Stimulated activated CD4-positive, alpha-beta T cell treated with anti-CD3 and anti-CD28 coated beads, Interleukin-15, amount 100 ng/mL, for 1 hour (primary cell): ENCODE measurements around the gene CYP27B1.

Experiments used
- DNase-seq, 2 donors: peaks; one replicate each; pipeline ENCODE4 v3.0.0-alpha.2; 2020; ENCODE audit warnings: low read depth in 1 of 2, low spot score in 1 of 2

Gene CYP27B1

DNA sequence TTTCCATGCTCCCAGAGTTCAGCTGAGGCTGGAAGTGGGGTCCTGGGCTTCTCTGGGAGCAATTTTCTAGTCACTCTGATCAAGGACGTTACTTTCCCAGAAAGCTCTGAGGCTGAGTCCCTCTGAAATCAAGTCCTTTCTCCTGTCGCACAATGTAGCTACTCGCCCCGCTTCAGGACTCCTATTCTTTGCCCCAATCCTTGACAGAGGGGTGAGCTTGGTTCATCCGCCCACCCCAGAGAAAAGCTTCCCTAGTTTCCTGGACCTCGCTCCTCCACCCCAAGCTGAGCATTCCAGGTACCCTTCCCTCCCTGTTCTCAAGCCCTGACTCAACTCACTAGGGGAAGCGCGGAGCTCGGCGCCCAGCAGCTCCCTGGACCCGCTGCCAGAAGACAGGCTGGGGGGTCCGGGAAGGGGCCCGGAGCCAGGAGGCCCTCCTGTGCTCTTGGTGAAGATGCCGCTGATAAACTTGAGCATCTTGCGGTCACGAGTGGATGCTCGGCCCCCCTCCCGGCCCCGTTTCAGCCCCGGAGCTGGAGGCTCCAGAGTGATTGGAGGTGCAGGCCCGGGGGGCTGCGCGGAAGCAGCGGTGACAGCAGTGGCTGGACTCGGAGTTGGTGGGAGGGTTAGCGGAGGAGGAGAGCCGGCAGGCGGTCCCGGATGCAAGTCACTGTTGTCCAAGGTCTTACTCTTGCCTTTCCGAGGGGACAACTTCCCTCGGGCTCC, 30.0 kb downstream of the CYP27B1 start:
- DNase-seq, result no peak

DNA sequence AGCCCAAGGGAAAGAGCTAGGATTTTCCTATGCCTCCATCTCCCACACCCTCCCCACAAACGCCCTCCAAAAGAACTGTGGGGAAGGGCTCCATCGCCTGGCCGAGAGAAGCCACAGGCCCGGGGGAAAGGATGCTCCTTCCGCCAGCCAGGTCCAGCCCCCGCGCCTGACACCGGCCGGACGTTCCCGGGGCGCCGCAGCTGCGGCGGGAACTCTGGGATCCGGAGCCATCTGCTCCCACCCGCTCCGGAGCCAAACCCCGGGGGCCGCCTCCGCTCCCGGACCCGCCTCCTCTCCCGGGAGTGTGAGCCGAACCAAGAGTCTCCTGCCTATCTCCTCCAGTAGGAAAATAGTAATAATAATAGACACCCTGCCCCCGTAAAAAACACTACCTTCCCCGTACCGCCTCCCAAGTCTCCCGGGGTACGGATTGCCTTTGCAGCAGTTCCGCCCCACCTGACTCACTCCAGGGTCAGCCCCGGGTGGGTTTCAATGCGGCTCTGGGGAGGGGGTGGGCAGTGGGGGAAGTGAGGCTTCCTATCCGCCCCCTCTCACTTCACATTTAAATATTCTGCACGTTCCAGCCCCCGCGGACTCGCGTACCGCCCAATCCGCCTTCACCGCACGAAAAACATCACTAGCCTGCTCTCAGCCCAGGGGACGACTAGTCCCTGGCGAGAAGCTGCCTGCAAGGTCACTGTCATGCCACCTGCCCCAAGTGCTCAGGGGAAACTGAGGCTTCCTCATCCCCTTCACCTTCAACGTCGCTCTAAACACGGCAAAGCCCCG, 30.7 kb downstream of the CYP27B1 start:
- no peak for DNase-seq

DNA sequence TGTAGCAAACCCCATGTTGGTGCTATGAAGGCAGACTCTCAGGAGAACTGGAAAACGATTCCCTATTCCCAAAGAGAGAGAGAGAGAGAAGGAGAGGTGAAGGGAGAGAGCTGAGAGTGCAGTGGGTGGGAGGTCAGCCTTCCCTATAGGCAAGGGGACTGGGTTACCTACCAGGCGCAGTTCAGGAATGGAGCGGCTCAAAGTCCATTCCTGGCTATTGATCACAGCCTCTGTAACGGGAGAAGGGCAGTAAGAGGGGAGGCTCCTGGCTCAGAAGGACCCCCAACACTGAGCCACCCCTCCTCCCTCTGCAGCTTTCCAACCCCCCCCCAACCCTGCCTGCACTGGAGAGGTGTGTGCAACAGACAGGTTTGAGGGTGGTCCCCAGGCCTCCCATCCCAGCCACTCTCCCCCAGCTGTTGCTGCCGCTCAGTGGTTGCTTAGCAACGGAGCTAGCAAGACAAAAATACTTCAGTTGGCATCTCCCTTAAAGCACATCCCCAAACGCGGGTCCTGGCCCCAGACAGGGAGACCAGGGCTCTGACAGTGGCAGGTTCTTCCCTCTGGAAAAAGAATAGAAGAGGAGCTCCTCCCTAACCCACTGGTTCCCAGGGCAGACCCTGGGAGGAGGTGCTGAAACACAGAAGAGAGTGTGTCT, 31.6 kb downstream of the CYP27B1 start:
- DNase-seq, result no peak

DNA sequence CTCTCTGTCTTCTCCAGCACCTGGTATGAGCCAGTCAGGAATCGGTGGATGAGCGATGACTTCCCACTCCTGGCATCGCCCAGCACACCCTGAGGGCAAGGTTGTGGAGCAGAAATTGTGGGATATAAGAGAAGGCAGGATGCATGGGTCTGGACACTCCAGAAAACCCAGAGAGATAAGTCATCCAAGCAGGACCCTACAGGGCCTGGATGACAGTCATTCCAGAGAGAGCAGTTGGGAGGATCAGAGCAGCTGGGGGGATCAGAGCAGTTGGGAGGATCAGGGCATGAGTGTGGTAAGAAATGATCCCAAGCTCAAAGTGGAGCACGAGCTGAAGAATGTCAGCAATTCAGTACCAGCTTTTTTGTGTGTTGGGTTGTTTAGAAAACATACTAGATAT, 32.3 kb downstream of the CYP27B1 start:
- DNase-seq, result no peak

DNA sequence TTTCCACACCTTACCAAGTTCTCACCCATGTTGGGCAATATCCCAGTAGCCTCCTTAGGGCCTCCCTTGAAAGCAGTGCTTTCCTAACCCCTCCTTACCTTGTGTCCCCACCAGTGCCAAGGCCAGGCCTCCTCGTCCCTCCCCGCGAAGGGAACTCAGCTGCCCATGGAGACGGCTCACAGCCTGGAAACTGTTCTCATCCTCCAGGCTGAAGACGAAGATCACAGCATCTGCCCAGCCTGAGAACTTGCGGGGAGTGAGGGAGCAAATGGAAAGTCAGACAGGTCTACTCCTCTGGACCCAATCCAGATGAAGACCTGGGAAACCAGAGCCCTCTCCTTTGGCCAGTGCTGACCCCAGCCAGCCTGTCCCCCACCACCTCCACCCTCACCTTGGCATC, 33.0 kb downstream of the CYP27B1 start:
- DNase-seq, result no peak

DNA sequence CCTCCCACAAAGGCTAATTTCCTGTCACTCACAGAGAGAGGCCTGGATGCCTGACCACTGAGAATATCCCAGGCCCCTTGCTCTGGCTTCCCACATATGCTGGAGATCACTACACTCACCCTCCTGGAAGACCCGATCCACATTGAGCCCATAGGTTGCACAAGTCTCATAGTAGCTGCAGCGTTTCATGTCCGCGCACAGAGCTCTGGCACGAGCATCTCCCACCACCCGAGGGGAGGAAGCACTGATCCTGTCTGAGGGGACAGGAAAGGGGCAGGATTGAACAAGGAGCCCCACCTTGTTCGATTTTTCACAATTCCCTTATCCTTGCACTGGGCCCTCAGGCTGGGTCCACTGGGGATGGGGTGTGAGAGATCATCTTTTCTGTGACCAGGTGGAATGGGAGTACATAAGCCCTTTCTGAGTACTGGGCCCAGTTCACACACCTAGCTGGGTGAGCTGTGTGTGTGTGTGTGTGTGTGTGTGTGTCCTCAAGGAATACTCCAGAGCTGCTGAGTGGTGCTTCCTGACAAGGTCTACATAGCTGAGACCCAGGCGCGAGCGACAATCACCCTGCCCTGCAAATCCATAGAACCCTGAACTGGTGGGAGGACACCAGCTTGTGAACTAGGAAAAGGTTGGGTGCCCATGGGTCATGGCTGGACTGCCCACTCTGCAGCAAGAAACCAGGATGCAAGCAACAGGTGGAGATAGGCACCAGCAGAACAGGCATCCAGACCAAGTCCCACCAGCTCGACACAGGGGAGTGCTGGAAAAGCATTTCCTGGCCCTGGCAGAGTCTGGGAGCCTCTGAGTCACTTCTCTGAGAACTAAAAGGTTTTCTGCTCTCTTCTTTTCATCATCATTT, 33.9 kb downstream of the CYP27B1 start:
- no peak for DNase-seq

DNA sequence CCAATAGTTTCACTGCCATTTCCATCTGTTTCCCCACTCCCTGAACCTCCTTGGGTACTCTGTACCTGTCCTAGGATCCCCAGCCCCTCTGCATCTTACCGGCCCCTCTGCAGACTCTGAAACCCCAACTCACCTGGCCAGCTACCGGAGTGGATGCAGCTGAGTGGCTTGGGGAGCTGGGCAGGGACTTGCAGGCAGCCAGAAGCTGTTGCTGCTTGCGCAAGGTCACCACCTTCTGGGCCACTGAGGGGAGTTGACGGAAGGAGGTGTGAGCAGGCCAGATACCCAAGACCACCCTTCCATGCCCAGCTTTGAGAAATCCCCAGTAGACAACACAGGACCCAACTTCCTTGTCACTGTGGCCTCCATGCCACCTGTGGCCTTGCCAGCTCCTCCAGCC, 34.6 kb downstream of the CYP27B1 start:
- DNase-seq, result no peak

DNA sequence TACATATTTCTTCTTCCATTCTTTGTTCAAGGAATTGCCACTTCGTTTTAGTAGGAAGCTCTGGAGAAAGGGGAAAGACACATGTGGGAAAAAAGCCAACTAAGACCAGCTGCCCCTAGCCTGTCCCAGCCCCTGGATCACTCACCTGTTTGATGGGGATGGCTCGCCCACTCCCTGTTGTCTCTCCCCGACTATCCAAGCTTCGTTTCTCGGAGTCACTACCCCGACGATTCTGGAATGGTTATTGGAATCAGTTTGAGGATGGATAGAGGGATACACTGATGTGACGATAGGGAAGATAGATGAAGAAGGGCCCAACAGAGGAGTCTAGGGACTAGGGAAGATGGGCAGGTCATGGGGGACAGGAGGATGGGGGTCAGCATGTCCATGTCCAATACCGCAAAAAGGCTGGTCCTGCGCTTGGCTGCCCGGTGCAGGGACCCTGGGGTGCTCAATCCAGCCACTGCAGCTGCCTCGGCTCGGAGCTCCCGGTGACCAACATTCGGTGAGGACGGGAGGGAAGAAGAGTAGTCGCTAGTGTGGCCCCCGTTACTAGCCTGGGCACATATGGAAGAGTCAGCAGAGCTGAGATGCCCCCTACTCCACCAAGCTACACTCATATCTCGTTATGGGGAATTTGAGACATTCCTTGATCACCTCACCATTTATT, 35.3 kb downstream of the CYP27B1 start:
- no peak for DNase-seq

DNA sequence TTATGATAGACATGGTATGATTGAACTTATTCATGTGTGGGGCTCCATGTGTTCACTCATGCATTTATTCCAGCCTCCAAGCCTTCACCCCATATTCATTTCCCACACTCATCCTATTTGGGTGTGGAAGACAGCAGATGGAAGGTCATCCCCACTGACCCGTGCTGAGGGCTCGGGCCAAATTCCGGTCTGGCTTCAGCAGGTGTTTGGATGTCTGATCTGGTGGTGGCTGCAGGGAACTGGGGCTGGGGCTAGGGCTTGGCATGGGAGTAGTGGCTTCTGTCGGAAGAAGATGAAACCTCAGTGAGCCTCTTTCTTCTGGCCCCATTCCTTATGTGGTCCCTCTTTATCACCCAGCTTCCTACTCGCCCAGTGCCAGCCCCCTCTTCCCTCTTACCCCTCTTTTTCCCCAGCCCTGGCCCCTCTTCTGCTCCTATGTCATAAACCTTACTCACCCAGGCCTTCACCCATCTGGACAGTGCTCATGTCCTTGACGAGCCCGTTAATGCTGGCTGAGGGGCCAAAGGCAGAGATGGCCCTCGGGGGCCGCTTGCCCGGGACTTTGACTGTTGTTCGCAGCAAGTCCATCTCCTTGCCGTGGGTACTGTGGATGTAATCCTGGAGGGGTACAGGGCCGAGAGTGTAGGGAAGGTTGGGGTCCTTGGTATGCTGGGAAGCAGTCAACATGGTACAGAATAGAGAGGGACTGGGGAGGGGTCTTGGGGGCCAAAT, 36.4 kb downstream of the CYP27B1 start:
- DNase-seq, result no peak

DNA sequence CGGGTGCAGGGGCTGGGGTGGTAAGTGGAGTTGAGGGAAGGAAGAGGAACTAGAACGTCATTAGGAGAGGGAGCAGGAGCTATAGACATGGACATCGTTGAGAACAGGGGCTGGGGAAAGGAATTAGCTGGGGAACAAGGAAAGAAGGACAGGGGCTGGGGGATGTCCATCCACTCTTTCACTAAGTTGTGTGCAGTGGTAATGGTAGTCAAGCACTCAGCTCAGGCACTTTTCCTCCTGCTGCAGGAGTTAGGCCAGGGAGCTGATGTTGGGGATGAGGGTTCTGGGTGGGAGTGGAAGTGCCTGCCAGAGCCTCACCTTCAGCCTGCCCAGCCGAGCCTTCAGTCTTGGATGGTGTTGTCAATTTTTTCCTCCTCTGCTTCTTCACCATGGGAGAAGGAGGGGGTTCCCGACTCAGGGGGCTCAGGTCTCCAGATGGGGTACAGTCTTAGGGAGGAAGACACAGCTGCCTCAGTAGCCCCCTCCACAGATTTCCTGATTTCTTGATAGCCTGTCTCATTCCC, 37.5 kb downstream of the CYP27B1 start:
- DNase-seq, result no peak

DNA sequence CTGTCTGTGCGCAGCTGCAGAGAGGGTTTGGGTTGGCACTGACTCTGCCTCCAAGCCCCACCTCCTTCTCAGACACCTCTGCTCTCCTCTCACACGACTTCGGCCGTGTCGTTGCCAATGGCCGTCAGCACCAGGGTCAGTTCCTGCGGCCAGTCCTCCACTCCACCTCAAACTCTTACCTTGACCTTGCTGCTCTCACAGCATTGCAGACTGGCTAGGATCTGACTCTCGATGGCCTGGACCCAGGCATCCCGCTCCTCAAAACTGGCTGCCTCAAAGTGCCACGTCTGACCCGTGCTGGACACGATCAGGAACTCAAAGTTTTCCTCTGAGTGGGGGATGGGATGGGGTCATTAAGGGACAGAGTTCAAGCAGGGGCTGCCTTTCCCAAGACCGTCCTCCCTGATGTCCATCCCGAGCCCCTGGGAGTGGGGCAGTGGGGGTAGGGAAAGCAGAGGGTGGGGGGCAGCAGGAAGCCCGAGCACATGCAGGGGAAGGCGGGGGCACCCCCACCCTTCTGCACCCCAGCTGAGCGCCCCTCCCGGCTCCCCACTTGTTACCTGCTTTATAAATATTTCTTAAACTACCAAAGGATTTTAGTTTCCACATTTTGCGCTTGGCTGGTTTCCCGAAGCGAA, 39.0 kb downstream of the CYP27B1 start:
- DNase-seq, result no peak

DNA sequence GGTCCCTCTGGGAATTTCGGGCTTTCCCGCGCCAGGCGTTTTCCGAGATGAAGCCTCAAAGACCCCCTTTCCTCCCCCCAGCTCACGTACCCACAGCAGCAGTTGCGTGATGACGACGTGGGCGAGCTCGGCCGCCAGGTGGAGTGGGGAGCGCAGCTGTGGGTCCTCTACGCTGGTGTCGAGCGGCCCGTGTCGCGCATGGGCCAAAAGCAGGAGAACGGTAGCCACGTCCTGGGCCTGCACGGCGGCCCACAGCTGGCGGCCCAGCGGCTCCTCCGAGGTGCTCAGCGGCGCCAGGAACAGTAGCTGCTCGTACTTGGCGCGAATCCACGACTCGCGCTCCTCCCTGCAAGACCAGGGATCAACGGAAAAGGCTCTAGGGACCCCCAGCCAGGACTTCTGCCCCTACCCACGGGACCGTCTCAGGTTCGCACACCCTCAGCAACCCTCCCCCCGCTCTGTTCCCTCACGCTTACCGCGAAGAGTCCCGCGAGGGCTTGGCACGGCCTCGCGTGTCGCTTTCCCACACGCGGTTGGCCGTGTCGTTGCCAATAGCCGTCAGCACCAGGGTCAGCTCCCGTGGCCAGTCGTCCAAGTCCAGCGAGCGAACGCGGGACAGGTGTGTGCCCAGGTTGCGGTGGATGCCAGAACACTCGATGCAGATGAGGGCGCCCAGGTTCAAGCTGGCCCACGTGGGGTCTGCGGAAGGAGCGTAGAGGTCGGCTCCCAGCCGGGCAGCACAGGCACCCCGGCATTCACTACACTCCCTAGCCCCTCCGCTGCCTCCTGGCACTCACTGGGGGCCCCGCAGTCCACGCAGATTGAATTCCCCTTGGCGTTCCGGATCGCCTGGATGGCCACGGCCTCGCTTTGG, 39.8 kb downstream of the CYP27B1 start:
- DNase-seq, result no peak

DNA sequence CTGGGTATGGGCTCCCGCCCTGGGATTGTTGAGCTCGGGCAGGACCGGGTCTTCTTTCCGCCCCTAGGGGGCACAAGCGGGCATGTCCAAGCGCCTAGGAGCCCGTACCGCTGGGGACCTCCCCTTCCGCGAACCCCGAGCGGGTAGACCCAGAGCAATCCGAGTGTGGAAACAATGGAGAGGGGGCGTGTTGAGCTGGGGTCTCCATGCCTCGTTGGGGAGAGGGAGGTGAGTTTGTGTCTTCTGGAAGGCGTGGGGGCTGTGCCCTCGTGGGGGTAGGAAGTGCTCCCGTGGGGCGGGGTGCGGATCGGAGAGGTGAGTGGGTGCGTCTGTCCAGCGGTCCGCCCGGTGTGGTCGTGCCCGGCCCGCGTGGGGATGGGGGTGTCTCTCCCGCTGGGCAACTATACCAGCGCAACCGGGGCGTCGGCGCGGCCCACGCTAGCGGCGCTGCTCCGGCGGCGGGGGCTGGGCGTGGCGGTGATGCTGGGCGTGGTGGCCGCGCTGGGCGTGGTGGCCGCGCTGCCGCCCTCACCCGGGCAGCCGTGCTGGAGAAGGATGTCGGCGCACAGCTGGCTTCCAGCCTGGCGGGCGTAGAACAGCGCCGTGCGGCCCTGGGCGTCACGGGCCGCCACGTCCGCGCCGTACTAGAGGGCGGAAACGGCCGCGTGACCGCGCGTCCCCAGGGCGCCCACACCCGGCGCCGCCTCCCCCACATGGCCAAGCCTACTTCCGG, 40.6 kb downstream of the CYP27B1 start:
- DNase-seq, result no peak

DNA sequence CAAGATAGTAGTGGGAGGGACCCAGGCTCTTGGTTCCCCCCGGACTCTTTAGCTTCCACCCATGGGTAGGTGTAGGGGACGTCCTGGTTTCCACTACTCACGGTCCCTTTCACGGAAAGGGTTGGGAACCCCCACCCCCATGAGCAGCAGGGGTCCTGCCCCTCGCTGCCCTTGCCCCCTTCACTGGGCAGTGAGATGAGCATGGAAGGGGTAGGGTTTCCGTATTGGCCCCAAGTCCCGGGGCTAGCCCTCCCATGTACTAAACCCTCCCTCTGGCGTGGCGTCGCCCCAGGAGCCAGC, 41.1 kb downstream of the CYP27B1 start:
- DNase-seq, result no peak

DNA sequence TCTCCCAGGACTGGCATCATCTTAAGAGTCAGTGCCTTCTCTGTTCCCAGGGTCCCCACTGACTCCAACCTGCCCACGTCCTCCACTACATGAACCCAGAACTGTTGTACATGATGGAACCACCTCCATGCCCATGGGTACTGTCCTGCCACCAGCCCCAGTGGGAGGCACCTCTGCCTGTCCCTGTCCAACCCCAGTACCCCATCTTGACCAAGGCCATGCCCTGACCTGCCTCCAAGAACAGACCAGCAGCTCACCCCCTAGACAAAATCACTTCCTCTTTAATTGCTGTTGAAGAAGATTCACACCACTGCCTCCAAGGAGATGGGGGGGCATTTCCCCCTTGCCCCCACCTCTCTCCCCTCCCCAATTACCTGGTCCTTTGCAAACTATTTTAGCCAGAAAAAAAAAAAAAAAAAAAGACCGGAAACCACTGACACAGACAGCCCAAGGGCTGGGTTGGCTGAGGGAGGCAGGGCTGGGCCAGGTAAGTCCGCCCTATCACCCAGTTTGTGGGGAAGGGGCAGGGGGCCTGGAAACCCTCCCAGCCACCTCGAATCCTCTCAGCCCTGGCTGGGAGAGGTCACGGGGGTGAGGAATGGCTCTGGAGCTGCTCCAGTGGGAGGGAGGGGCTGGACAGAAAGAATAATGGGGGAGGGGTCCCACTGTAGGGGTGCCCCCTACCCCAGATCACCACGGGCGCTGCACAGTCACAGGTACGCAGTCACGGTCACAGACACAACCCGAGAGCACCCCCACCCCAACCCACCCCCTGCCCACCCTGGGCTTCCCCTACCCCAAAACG, 41.7 kb downstream of the CYP27B1 start:
- DNase-seq, result no peak

DNA sequence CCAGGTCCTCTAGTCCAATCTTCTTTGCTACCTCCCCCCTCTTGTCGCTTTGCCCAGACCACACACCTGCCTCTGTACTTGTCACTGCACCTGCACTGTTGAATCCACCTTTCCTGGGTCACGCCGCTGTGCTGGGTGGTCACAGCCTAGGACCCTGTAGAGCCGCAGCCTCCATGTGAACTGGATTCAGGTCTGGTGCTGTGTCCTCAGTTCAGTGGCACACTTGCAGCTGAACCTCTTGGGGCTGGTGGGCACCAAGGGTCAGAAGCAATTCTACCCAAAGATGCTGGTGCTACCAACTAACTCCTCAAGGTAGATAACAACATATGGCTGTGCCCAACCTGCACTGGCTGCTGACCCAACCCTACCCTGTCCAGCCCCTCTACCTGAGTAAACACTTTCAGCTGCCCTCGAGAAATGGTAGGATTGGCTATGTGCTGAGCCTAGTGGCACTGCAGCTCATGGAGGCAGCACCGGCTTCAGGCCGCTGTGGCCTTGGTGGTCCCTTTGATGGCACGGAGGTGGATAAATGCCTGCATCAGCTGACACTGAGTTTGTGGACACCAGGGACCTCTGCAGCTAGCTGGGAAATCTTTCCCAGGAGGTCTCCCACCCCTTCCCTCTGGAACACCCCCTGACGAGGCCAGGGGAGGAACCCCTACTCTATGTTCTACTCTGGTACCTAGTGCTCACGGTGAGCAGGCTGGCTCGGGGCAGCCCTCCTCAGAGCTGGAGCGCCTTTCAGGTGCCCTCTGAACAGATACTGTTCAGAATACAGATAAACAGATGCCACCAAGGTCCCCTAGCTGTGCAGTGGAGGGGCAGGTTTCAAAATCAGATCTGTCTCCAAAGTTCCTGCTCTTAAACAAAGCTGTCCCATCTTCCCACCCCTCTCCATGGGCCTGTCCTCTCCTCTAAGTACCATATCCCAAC, 42.6 kb downstream of the CYP27B1 start:
- no peak for DNase-seq
